A673 (cell line): ENCODE results near the gene POU2F3. TPM values are rescaled to one million over a fixed set of nuclear protein-coding genes. Genes with fewer than 3 reads are reported as not detected.

Experiments
- BruUV-seq: library from RNA; stranded (reverse); fragments of 400-500 nt; replicated peaks from 2 replicates; lab custom pipeline; 2021; lab: Mats Ljungman, UMichigan
- CTCF ChIA-PET: fragments of 300-600 bp; sonication (Branson Sonifier 250); formaldehyde crosslinking; loops from one replicate; lab custom pipeline; 2022; ENCODE audit warnings: antibody characterized with exemption; lab: Charles Lee
- POLR2A ChIA-PET: fragments of 300-600 bp; sonication (Branson Sonifier 250); formaldehyde crosslinking; loops from one replicate; lab custom pipeline; 2022; ENCODE audit warnings: antibody characterized with exemption; ENCODE audit not compliant: low non-redundant PET; lab: Charles Lee
- DNase-seq: peaks from one replicate; pipeline ENCODE4 v3.0.0-alpha.2; 2015; ENCODE audit warnings: low spot score
- H3K27ac ChIP-seq: fragments of 200-600 bp; sonication (generic); 2 replicates; pipeline ENCODE4 v1.5.1; 2016; ENCODE audit warnings: mixed run types, low read depth, mild to moderate bottlenecking, mixed read lengths, antibody characterized with exemption, low read length; ENCODE audit not compliant: poor library complexity, severe bottlenecking
- H3K27me3 ChIP-seq: fragments of 200-600 bp; sonication (generic); replicated peaks from 2 replicates; pipeline ENCODE4 v1.6.1; 2017; ENCODE audit warnings: mixed run types, low read depth, mild to moderate bottlenecking, mixed read lengths, antibody characterized with exemption, low read length; ENCODE audit not compliant: insufficient read depth, poor library complexity
- H3K36me3 ChIP-seq: fragments of 200-600 bp; sonication (generic); 2 replicates; pipeline ENCODE4 v1.6.1; 2016; ENCODE audit warnings: mixed run types, mild to moderate bottlenecking, mixed read lengths, antibody characterized with exemption, low read length; ENCODE audit not compliant: insufficient read depth, poor library complexity, severe bottlenecking
- H3K4me1 ChIP-seq: fragments of 200-600 bp; sonication (generic); 2 replicates; pipeline ENCODE4 v1.6.1; 2017; ENCODE audit warnings: mixed run types, mild to moderate bottlenecking, mixed read lengths, antibody characterized with exemption, low read length; ENCODE audit not compliant: insufficient read depth, poor library complexity, severe bottlenecking
- H3K4me3 ChIP-seq: fragments of 200-600 bp; sonication (generic); 2 replicates; pipeline ENCODE4 v1.5.1; 2016; ENCODE audit warnings: low read depth, mixed run types, mild to moderate bottlenecking, mixed read lengths, low read length; ENCODE audit not compliant: poor library complexity, severe bottlenecking
- H3K9me3 ChIP-seq: fragments of 200-600 bp; sonication (generic); 2 replicates; pipeline ENCODE4 v1.6.1; 2016; ENCODE audit warnings: mixed run types, low read depth, mild to moderate bottlenecking, mixed read lengths, antibody characterized with exemption, low read length; ENCODE audit not compliant: poor library complexity, severe bottlenecking
- CTCF ChIP-seq: fragments of 300-800, 200-600 bp; sonication (generic); conservative IDR thresholded peaks from 2 replicates; pipeline ENCODE4 v1.5.1; 2017; ENCODE audit warnings: low read depth, mild to moderate bottlenecking, antibody characterized with exemption, low read length, moderate library complexity, mixed read lengths
- EZH2 ChIP-seq: fragments of 200-600 bp; sonication (generic); IDR thresholded peaks from 2 replicates; pipeline ENCODE4 v1.6.1; 2017; ENCODE audit warnings: borderline replicate concordance, low read depth, mild to moderate bottlenecking, mixed read lengths, antibody characterized with exemption, low read length; ENCODE audit not compliant: poor library complexity, severe bottlenecking
- intact Hi-C: fragments of 100-400 bp; cut with micrococcal nuclease; formaldehyde crosslinking; loops from one replicate; pipeline ENCODE4 v1.10.0; 2022; ENCODE audit not compliant: unreplicated experiment
- total RNA-seq: library from RNA; stranded (reverse); gene quantifications from 2 replicates; pipeline ENCODE4 v1.2.3, GENCODE V29; 2021

POU2F3 gene
- total RNA-seq, 1 experiment from 2014 or later, result not detected

GRCh38 chr11:120303004-120303637, 63.2 kb downstream of the POU2F3 start:
- H3K4me3 ChIP-seq, result no peak overlapping the region
- H3K36me3 ChIP-seq, result no peaks in the 10 kb centered on the region
- TF ChIP-seq EZH2 (no peak), CTCF (peak; percentile 96)
- peak; percentile 82 for DNase-seq
- intact Hi-C loops, result loop anchor here (1.0 kb wide), 1 partner anchor 131 kb away; no protein-coding TSS in a partner anchor
- POLR2A ChIA-PET, result no interaction called here
- no peaks in the 10 kb centered on the region for H3K4me1 ChIP-seq
- H3K27ac ChIP-seq, result no peak overlapping the region
- H3K27me3 ChIP-seq, result no peaks in the 10 kb centered on the region
- H3K9me3 ChIP-seq, result no peaks in the 10 kb centered on the region
- no TSS peak for BruUV-seq
- CTCF ChIA-PET, result interaction anchor here (0.6 to 1.7 kb wide), 9 partner anchors 10 to 582 kb away, joined by 3 to 12 read pairs (median 3); partner anchors contain the start of gene POU2F3

GRCh38 chr11:120304526-120304925, 64.6 kb downstream of the POU2F3 start:
- TF ChIP-seq CTCF (no peak), EZH2 (no peak)
- CTCF ChIA-PET, result interaction anchor here (0.9 kb wide), 1 partner anchor 10 kb away, joined by 3 read pairs; no protein-coding TSS in a partner anchor
- no peaks in the 10 kb centered on the region for H3K36me3 ChIP-seq
- H3K9me3 ChIP-seq, result no peaks in the 10 kb centered on the region
- H3K4me1 ChIP-seq, result no peaks in the 10 kb centered on the region
- POLR2A ChIA-PET, result no interaction called here
- BruUV-seq, result no TSS peak
- no peak overlapping the region for H3K27ac ChIP-seq
- no peak overlapping the region for H3K4me3 ChIP-seq
- no peak for DNase-seq
- intact Hi-C loops, result no loop called here
- no peaks in the 10 kb centered on the region for H3K27me3 ChIP-seq

- Histone ChIP-seq H3K4me3 (no peak overlapping the region), H3K27me3 (no peaks in the 10 kb centered on the region), H3K36me3 (no peaks in the 10 kb centered on the region), H3K27ac (no peak overlapping the region), H3K4me1 (no peaks in the 10 kb centered on the region), H3K9me3 (no peaks in the 10 kb centered on the region)
- BruUV-seq, result no TSS peak
- CTCF ChIA-PET, result no interaction called here
- POLR2A ChIA-PET, result no interaction called here
- no peak for TF ChIP-seq CTCF
- TF ChIP-seq EZH2, result no peak
- intact Hi-C loops, result no loop called here
- no peak for DNase-seq
Measured at GRCh38 chr11:120305286-120305685, 65.3 kb downstream of the POU2F3 start.
